GM23248 (cell line): ENCODE results near the gene SRRM4. TPM values are rescaled to one million over a fixed set of nuclear protein-coding genes. Genes with fewer than 3 reads are reported as not detected.
A peak's percentile ranks its signal among the peaks of the same experiment; 100 is the strongest.

Experiments
- DNase-seq: peaks from one replicate; pipeline ENCODE4 v3.0.0-alpha.2; 2015
- H2AFZ ChIP-seq: fragments of 200-600 bp; sonication (generic); 2 replicates; pipeline ENCODE4 v1.6.1; 2016; ENCODE audit warnings: antibody characterized with exemption
- H3F3A ChIP-seq: fragments of 200-600 bp; sonication (generic); 2 replicates; pipeline ENCODE4 v1.6.1; 2016; ENCODE audit warnings: mild to moderate bottlenecking, antibody characterized with exemption, mixed run types; ENCODE audit not compliant: insufficient read depth
- H3K27ac ChIP-seq: fragments of 200-600 bp; sonication (generic); 2 replicates; pipeline ENCODE4 v1.5.1; 2016; ENCODE audit warnings: mild to moderate bottlenecking
- H3K27me3 ChIP-seq: fragments of 200-600 bp; sonication (generic); replicated peaks from 2 replicates; pipeline ENCODE4 v1.6.1; 2016; ENCODE audit warnings: mild to moderate bottlenecking; ENCODE audit not compliant: insufficient read depth
- H3K36me3 ChIP-seq: fragments of 200-600 bp; sonication (generic); 2 replicates; pipeline ENCODE4 v1.6.1; 2016; ENCODE audit warnings: low read depth, mild to moderate bottlenecking
- H3K4me1 ChIP-seq: fragments of 200-600 bp; sonication (generic); 2 replicates; pipeline ENCODE4 v1.6.1; 2016; ENCODE audit warnings: mild to moderate bottlenecking; ENCODE audit not compliant: insufficient read depth
- H3K4me2 ChIP-seq: fragments of 200-600 bp; sonication (generic); one replicate; pipeline ENCODE4 v1.6.1; 2016; ENCODE audit warnings: mild to moderate bottlenecking; ENCODE audit not compliant: unreplicated experiment
- H3K4me3 ChIP-seq: fragments of 200-600 bp; sonication (generic); 2 replicates; pipeline ENCODE4 v1.5.1; 2016; ENCODE audit warnings: mild to moderate bottlenecking
- H3K79me2 ChIP-seq: fragments of 200-600 bp; sonication (generic); 2 replicates; pipeline ENCODE4 v1.6.1; 2016; ENCODE audit warnings: mild to moderate bottlenecking; ENCODE audit not compliant: insufficient read depth
- H3K9ac ChIP-seq: fragments of 200-600 bp; sonication (generic); 2 replicates; pipeline ENCODE4 v1.6.1; 2016; ENCODE audit warnings: mild to moderate bottlenecking
- H3K9me2 ChIP-seq: fragments of 200-600 bp; sonication (generic); 2 replicates; pipeline ENCODE4 v1.6.1; 2016; ENCODE audit warnings: mixed run types, mild to moderate bottlenecking, moderate library complexity; ENCODE audit not compliant: insufficient read depth
- H3K9me3 ChIP-seq: fragments of 200-600 bp; sonication (generic); one replicate; pipeline ENCODE4 v1.6.1; 2017; ENCODE audit warnings: low read depth
- H4K20me1 ChIP-seq: fragments of 200-600 bp; sonication (generic); 2 replicates; pipeline ENCODE4 v1.6.0; 2016; ENCODE audit not compliant: insufficient read depth
- EZH2 ChIP-seq: fragments of 200-600 bp; sonication (generic); IDR thresholded peaks from 2 replicates; pipeline ENCODE4 v1.6.1; 2018; ENCODE audit warnings: antibody characterized with exemption, mild to moderate bottlenecking; ENCODE audit not compliant: insufficient read depth, poor library complexity, severe bottlenecking
- EZH2phosphoT487 ChIP-seq: fragments of 200-600 bp; sonication (generic); IDR thresholded peaks from 2 replicates; pipeline ENCODE4 v1.6.1; 2018; ENCODE audit warnings: antibody characterized with exemption, moderate library complexity, mild to moderate bottlenecking, low read depth; ENCODE audit not compliant: insufficient read depth
- WGBS, 2 experiments: methylation state at CpG; one replicate each; pipeline ENCODE4 v1.1.6; 2015 to 2017; ENCODE audit warnings: low lambda C conversion rate in 2 of 2, low coverage in 1 of 2; ENCODE audit errors: missing lambda C conversion rate in 2 of 2; 5-methylcytosine and 5-hydroxymethylcytosine counted together
- in situ Hi-C: fragments of 300-500 bp; cut with MboI; formaldehyde crosslinking; loops from 2 replicates; pipeline ENCODE4 v1.15.0; 2020
- polyA plus RNA-seq: library from polyadenylated mRNA; unstranded; fragments of >200 nt; fragmentation: Nextera tagmentation; extraction: Ambion mirVana; gene quantifications from 2 replicates; pipeline ENCODE4 v1.2.1, GENCODE V29; 2016
- total RNA-seq: library from RNA; depleted of rRNA; stranded (reverse); fragments of >200 nt; shearing (Covaris generic); gene quantifications from 2 replicates; pipeline ENCODE4 v1.2.3, GENCODE V29; 2014; rRNA removed

SRRM4 gene
- total and polyA plus RNA-seq, 2 experiments from 2014 or later = not detected

- Histone ChIP-seq H3K4me3 (no peak overlapping the region), H3K36me3 (no peaks in the 10 kb centered on the region), H3F3A (no peaks in the 10 kb centered on the region), H3K79me2 (no peaks in the 10 kb centered on the region), H4K20me1 (no peaks in the 10 kb centered on the region), H3K4me1 (no peaks in the 10 kb centered on the region), H3K27ac (no peak overlapping the region), H3K4me2 (no peak overlapping the region), H3K9me3 (no peaks in the 10 kb centered on the region), H3K27me3 (no peaks in the 10 kb centered on the region), H2AFZ (no peak overlapping the region), H3K9me2 (no peaks in the 10 kb centered on the region), H3K9ac (no peak overlapping the region)
- peak; percentile 83 for DNase-seq
- WGBS, 2 experiments = 1% methylated on average over 6 of the region's 6 CpGs
- in situ Hi-C loops = no loop called here
- TF ChIP-seq EZH2phosphoT487 (no peak), EZH2 (no peak)
These were observed 227.3 kb downstream of the SRRM4 start for GRCh38 chr12:119208626-119209061.

- 50% methylated on average over 13 of the region's 13 CpGs for WGBS, 2 experiments
- no peaks in the 10 kb centered on the region for H3K36me3 ChIP-seq
- DNase-seq = no peak
- H3K4me3 ChIP-seq = no peak overlapping the region
- TF ChIP-seq EZH2 (no peak), EZH2phosphoT487 (no peak)
- H3K9ac ChIP-seq = no peak overlapping the region
- H3K4me2 ChIP-seq = no peak overlapping the region
- in situ Hi-C loops = no loop called here
- H3K27me3 ChIP-seq = no peaks in the 10 kb centered on the region
- H4K20me1 ChIP-seq = no peaks in the 10 kb centered on the region
- no peaks in the 10 kb centered on the region for H3F3A ChIP-seq
- H2AFZ ChIP-seq = no peak overlapping the region
- no peaks in the 10 kb centered on the region for H3K4me1 ChIP-seq
- H3K9me2 ChIP-seq = no peaks in the 10 kb centered on the region
- no peaks in the 10 kb centered on the region for H3K9me3 ChIP-seq
- no peaks in the 10 kb centered on the region for H3K79me2 ChIP-seq
- no peak overlapping the region for H3K27ac ChIP-seq
These were observed 230.5 kb downstream of the SRRM4 start for GRCh38 chr12:119211884-119212283.

Other genes starting within 250 kb of the SRRM4 start
- 11.1 and 17.8 TPM in 2 replicates for gene HSPB8, start 197.4 kb downstream of the SRRM4 start, total RNA-seq
- gene HSPB8, start 197.4 kb downstream of the SRRM4 start, polyA plus RNA-seq = 15.3 and 16.4 TPM in 2 replicates